Endothelial cell of umbilical vein (primary cell): ENCODE data around the gene MGAT4B. TPM values are rescaled to one million over a fixed set of nuclear protein-coding genes. Genes with fewer than 3 reads are reported as not detected.
A peak's percentile ranks its signal among the peaks of the same experiment; 100 is the strongest.
"Not testable (repeated sequence)": the region's sequence is repeated elsewhere in the genome, so short reads cannot be mapped to it uniquely, and the experiment has no call there.

ENCODE experiments used
- BruUV-seq: library from RNA; stranded (reverse); fragments of 400-500 nt; replicated peaks from 2 replicates; lab custom pipeline; 2021; lab: Mats Ljungman, UMichigan
- CTCF ChIA-PET: fragments of 300-600, 350-600 bp; sonication (Branson Sonifier 250); formaldehyde crosslinking; loops from one replicate; lab custom pipeline; 2021; ENCODE audit warnings: antibody characterized with exemption, inconsistent platforms; lab: Charles Lee
- POLR2A ChIA-PET: fragments of 300-600, 350-600 bp; sonication (Branson Sonifier 250); formaldehyde crosslinking; loops from one replicate; lab custom pipeline; 2021; ENCODE audit warnings: antibody characterized with exemption, inconsistent platforms; lab: Charles Lee
- DNase-seq: peaks from one replicate; pipeline ENCODE4 v3.0.0-alpha.2; 2011; ENCODE audit warnings: low read depth, low spot score
- FAIRE-seq: peaks from 2 replicates; lab custom pipeline; 2011; peaks lifted over from hg19 to GRCh38; lab: Jason Lieb, UNC
- H2AFZ ChIP-seq: 2 replicates; pipeline ENCODE4 v1.6.0; 2012; ENCODE audit warnings: low read depth, low read length, control low read depth, inconsistent platforms
- H3K27ac ChIP-seq: 2 replicates; pipeline ENCODE4 v1.5.1; 2011; ENCODE audit warnings: low read depth, mild to moderate bottlenecking, control low read depth, low read length, moderate library complexity; ENCODE audit not compliant: insufficient read depth
- H3K27me3 ChIP-seq, 2 experiments: 2 replicates each; pipeline versions ENCODE4 v1.6.0 to v1.6.1; 2011; ENCODE audit warnings: low read length in 2 of 2, mixed read lengths in 1 of 2; ENCODE audit not compliant: control insufficient read depth in 2 of 2, insufficient read depth in 2 of 2
- H3K36me3 ChIP-seq, 2 experiments: 2 replicates in 1 of 2; 3 replicates in 1 of 2; pipeline ENCODE4 v1.5.1; 2011; ENCODE audit warnings: low read length in 2 of 2, mild to moderate bottlenecking in 1 of 2, moderate library complexity in 1 of 2; ENCODE audit not compliant: control insufficient read depth in 2 of 2, insufficient read depth in 2 of 2; ENCODE audit errors: extremely low read depth in 1 of 2
- H3K4me1 ChIP-seq: 3 replicates; pipeline ENCODE4 v1.5.1; 2011; ENCODE audit warnings: mild to moderate bottlenecking, low read length; ENCODE audit not compliant: control insufficient read depth, insufficient read depth; ENCODE audit errors: extremely low read depth
- H3K4me2 ChIP-seq: 2 replicates; pipeline ENCODE4 v1.6.1; 2011; ENCODE audit warnings: low read length, control low read depth, mixed read lengths; ENCODE audit not compliant: insufficient read depth
- H3K4me3 ChIP-seq, 3 experiments: fragments of 200-600 bp in 1 of 3; sonication (generic), shearing (Covaris generic) in 1 of 3; replicated peaks in 1 of 3; 2 replicates each; pipeline ENCODE4 v1.5.1; 2011 to 2016; ENCODE audit warnings: control low read depth in 3 of 3, low read length in 3 of 3, mild to moderate bottlenecking in 2 of 3, inconsistent platforms in 1 of 3, low read depth in 1 of 3, moderate library complexity in 1 of 3; ENCODE audit not compliant: insufficient read depth in 1 of 3
- H3K79me2 ChIP-seq: 2 replicates; pipeline ENCODE4 v1.6.0; 2012; ENCODE audit warnings: low read length, inconsistent platforms; ENCODE audit not compliant: control insufficient read depth, insufficient read depth
- H3K9ac ChIP-seq: replicated peaks from 2 replicates; pipeline ENCODE3; 2011; ENCODE audit warnings: low read length, control low read depth; ENCODE audit not compliant: insufficient read depth; ENCODE audit errors: extremely low read depth
- H3K9me1 ChIP-seq: replicated peaks from 3 replicates; pipeline ENCODE4 v1.6.0; 2011; ENCODE audit warnings: mild to moderate bottlenecking, low read length; ENCODE audit not compliant: control insufficient read depth, insufficient read depth; ENCODE audit errors: extremely low read depth
- H3K9me3 ChIP-seq: replicated peaks from 2 replicates; pipeline ENCODE4 v1.5.1; 2012; ENCODE audit warnings: low read length, inconsistent platforms; ENCODE audit not compliant: control insufficient read depth, insufficient read depth
- H4K20me1 ChIP-seq: replicated peaks from 2 replicates; pipeline ENCODE3; 2011; ENCODE audit warnings: mild to moderate bottlenecking, low read length; ENCODE audit not compliant: control insufficient read depth, insufficient read depth; ENCODE audit errors: extremely low read depth
- EZH2 ChIP-seq: IDR thresholded peaks from 2 replicates; pipeline ENCODE4 v1.6.1; 2012; ENCODE audit warnings: borderline replicate concordance, low read depth, mild to moderate bottlenecking, moderate library complexity, low read length, inconsistent platforms; ENCODE audit not compliant: severe bottlenecking
- FOS ChIP-seq: IDR thresholded peaks from 2 replicates; pipeline ENCODE4 v1.6.1; 2011; ENCODE audit warnings: mild to moderate bottlenecking, low read length, moderate library complexity, borderline replicate concordance; ENCODE audit not compliant: insufficient read depth
- JUN ChIP-seq: IDR thresholded peaks from 2 replicates; pipeline ENCODE4 v1.6.1; 2011; ENCODE audit warnings: borderline replicate concordance, low read depth; ENCODE audit not compliant: insufficient read length, insufficient read depth
- POLR2AphosphoS5 ChIP-seq: IDR thresholded peaks from 2 replicates; pipeline ENCODE4 v1.6.1; 2012; ENCODE audit warnings: low read depth, mild to moderate bottlenecking, control low read depth, low read length, moderate library complexity; ENCODE audit not compliant: insufficient read depth
- dilution Hi-C: fragments of 300-500 bp; cut with MboI; formaldehyde crosslinking; loops from one replicate; pipeline ENCODE4 v1.15.0; 2019; ENCODE audit warnings: low sequenced_read_pairs; ENCODE audit not compliant: extremely low pct_ligation_motif_present
- intact Hi-C: fragments of 100-400 bp; cut with micrococcal nuclease; formaldehyde crosslinking; loops from one replicate; pipeline ENCODE4 v1.10.0; 2022
- polyA plus RNA-seq, 4 experiments: library from polyadenylated mRNA; depleted of rRNA in 3 of 4; stranded (reverse) in 3 of 4; unstranded in 1 of 4; fragments of >200 nt; gene quantifications; 2 replicates each; pipeline versions ENCODE4 v1.2.1 to v1.2.3, GENCODE V29; 2011 to 2012; ENCODE audit warnings: missing spikeins in 1 of 4
- total RNA-seq: library from RNA; stranded (reverse); gene quantifications from 2 replicates; pipeline ENCODE4 v1.2.3, GENCODE V29; 2021

MGAT4B gene
- total and polyA plus RNA-seq, 2 donors (not counting 3 experiments of a cell fraction or from before 2014, with no cell fraction given), result 243 TPM

DNA sequence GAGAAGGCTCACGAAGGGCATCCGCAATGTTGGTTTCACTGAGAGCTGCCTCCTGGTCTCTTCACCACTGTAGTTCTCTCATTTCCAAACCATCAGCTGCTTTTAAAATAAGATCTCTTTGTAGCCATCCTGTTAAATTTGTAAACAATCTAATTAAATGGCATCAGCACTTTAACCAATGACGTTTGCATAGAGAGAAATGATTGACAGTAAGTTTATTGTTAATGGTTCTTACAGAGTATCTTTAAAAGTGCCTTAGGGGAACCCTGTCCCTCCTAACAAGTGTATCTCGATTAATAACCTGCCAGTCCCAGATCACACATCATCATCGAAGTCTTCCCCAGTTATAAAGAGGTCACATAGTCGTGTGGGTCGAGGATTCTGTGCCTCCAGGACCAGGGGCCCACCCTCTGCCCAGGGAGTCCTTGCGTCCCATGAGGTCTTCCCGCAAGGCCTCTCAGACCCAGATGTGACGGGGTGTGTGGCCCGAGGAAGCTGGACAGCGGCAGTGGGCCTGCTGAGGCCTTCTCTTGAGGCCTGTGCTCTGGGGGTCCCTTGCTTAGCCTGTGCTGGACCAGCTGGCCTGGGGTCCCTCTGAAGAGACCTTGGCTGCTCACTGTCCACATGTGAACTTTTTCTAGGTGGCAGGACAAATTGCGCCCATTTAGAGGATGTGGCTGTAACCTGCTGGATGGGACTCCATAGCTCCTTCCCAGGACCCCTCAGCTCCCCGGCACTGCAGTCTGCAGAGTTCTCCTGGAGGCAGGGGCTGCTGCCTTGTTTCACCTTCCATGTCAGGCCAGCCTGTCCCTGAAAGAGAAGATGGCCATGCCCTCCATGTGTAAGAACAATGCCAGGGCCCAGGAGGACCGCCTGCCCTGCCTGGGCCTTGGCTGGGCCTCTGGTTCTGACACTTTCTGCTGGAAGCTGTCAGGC, 30.7 kb upstream of the MGAT4B start:
- TF ChIP-seq POLR2AphosphoS5, result peak; percentile 56
- TF ChIP-seq EZH2, result no peak
- BruUV-seq, result no TSS peak
- Histone ChIP-seq H3K4me2 (no peak overlapping the region), H3K4me1 (no peaks in the 10 kb centered on the region), H3K9me3 (no peaks in the 10 kb centered on the region), H3K79me2 (no peaks in the 10 kb centered on the region), H3K36me3 (peaks cover 13 to 41% of the 10 kb centered on the region in 2 experiments), H3K27ac (no peak overlapping the region), H3K9me1 (no peaks in the 10 kb centered on the region), H3K4me3 (no peak overlapping the region), H2AFZ (no peak overlapping the region), H4K20me1 (no peaks in the 10 kb centered on the region), H3K9ac (no peak overlapping the region), H3K27me3 (no peaks in the 10 kb centered on the region)
- intact Hi-C loops (no loop called here), dilution Hi-C loops (no loop called here)
- POLR2A ChIA-PET, result interaction anchor here (0.8 kb wide), 1 partner anchor 15 kb away, joined by 3 read pairs; no protein-coding TSS in a partner anchor
- FAIRE-seq (no peak), DNase-seq (no peak)
- CTCF ChIA-PET, result interaction anchor here (1.5 to 2.5 kb wide), 3 partner anchors 9 to 36 kb away, joined by 3 to 12 read pairs (median 4); no protein-coding TSS in a partner anchor

DNA sequence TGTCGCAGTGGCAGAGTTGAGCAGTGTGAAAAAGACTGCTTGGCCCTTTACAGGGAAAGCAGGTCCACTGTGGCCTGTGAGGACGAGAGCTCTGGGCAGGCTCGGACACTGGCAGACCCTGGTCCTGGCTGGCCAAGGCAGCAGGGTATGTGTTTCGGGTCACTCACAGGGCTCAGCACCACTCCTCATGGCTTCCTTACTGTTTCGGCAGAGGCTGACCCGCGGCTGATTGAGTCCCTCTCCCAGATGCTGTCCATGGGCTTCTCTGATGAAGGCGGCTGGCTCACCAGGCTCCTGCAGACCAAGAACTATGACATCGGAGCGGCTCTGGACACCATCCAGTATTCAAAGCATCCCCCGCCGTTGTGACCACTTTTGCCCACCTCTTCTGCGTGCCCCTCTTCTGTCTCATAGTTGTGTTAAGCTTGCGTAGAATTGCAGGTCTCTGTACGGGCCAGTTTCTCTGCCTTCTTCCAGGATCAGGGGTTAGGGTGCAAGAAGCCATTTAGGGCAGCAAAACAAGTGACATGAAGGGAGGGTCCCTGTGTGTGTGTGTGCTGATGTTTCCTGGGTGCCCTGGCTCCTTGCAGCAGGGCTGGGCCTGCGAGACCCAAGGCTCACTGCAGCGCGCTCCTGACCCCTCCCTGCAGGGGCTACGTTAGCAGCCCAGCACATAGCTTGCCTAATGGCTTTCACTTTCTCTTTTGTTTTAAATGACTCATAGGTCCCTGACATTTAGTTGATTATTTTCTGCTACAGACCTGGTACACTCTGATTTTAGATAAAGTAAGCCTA, 29.8 kb upstream of the MGAT4B start:
- H3K27ac ChIP-seq, result no peak overlapping the region
- H3K9ac ChIP-seq, result no peak overlapping the region
- ChIA-PET CTCF (interaction anchor here (1.5 to 2.5 kb wide), 2 partner anchors 8 to 35 kb away, joined by 3 to 12 read pairs; no protein-coding TSS in a partner anchor), POLR2A (no interaction called here)
- intact Hi-C loops (no loop called here), dilution Hi-C loops (no loop called here)
- no peak for TF ChIP-seq FOS
- no peak for TF ChIP-seq JUN
- TF ChIP-seq POLR2AphosphoS5, result peak; percentile 18
- no peak overlapping the region for H3K4me3 ChIP-seq
- peaks cover 13 to 47% of the 10 kb centered on the region in 2 experiments for H3K36me3 ChIP-seq
- no peaks in the 10 kb centered on the region for H4K20me1 ChIP-seq
- H3K9me3 ChIP-seq, result no peaks in the 10 kb centered on the region
- TSS peak; percentile 49 for BruUV-seq
- FAIRE-seq, result no peak
- DNase-seq, result no peak
- no peaks in the 10 kb centered on the region for H3K4me1 ChIP-seq
- H2AFZ ChIP-seq, result no peak overlapping the region
- no peak overlapping the region for H3K4me2 ChIP-seq
- H3K27me3 ChIP-seq, result no peaks in the 10 kb centered on the region
- H3K79me2 ChIP-seq, result no peaks in the 10 kb centered on the region
- H3K9me1 ChIP-seq, result no peaks in the 10 kb centered on the region

DNA sequence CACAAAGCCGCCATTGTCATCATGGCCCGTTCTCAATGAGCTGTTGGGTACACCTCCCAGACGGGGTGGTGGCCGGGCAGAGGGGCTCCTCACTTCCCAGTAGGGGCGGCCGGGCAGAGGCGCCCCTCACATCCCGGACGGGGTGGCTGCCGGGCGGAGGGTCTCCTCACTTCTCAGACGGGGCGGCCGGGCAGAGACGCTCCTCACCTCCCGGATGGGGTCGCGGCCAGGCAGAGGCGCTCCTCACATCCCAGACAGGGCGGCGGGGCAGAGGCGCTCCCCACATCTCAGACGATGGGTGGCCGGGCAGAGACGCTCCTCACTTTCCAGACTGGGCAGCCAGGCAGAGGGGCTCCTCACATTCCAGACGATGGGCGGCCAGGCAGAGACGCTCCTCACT, 28.2 kb upstream of the MGAT4B start:
- H3K27ac ChIP-seq, H3K79me2 ChIP-seq, DNase-seq, CTCF ChIA-PET, H2AFZ ChIP-seq, BruUV-seq, H3K9ac ChIP-seq, H3K9me1 ChIP-seq, dilution Hi-C loops, FAIRE-seq, H3K4me1 ChIP-seq, H3K4me3 ChIP-seq, POLR2A ChIA-PET, H4K20me1 ChIP-seq, H3K9me3 ChIP-seq, H3K27me3 ChIP-seq, intact Hi-C loops, H3K4me2 ChIP-seq: not testable (repeated sequence)
- peaks cover 13 to 57% of the 10 kb centered on the region in 2 experiments for H3K36me3 ChIP-seq
